B cell (primary cell): ENCODE measurements around the gene MRO. TPM values are rescaled to one million over a fixed set of nuclear protein-coding genes. Genes with fewer than 3 reads are reported as not detected.

Experiments
- ATAC-seq: fragments of 200-7000 bp; cut with Tn5 transposase; one replicate; pipeline ENCODE4 v1.10.0; 2021; ENCODE audit warnings: low read depth, mild to moderate bottlenecking, moderate number of reproducible peaks, moderate library complexity
- CTCF ChIA-PET: fragments of 350-600 bp; sonication (Branson Sonifier 250); formaldehyde crosslinking; loops from one replicate; lab custom pipeline; 2021; ENCODE audit warnings: antibody characterized with exemption, inconsistent platforms; lab: Charles Lee
- POLR2A ChIA-PET: fragments of 350-600 bp; sonication (Branson Sonifier 250); formaldehyde crosslinking; loops from one replicate; lab custom pipeline; 2021; ENCODE audit warnings: antibody characterized with exemption; lab: Charles Lee
- DNase-seq: peaks from one replicate; pipeline ENCODE4 v3.0.0; 2013
- H2AFZ ChIP-seq: 2 replicates; pipeline ENCODE4 v1.6.1; 2012; ENCODE audit warnings: mild to moderate bottlenecking, low read depth, low read length; ENCODE audit not compliant: insufficient read depth, poor library complexity, severe bottlenecking
- H3K27ac ChIP-seq, 2 donors: 1 replicate in 1 of 2; 2 replicates in 1 of 2; pipeline ENCODE4 v1.5.1; 2012 to 2013; ENCODE audit warnings: low read length in 2 of 2, mild to moderate bottlenecking in 2 of 2, moderate library complexity in 1 of 2
- H3K27me3 ChIP-seq, 4 experiments: fragments of 200-600 bp in 1 of 4; sonication (generic) in 1 of 4; replicated peaks in 1 of 4; 1 replicate in 2 of 4; 2 replicates in 2 of 4; pipeline versions ENCODE4 v1.6.1 to v1.7.0; 2013 to 2016; ENCODE audit warnings: low read length in 3 of 4, mild to moderate bottlenecking in 2 of 4, mixed read lengths in 1 of 4, moderate library complexity in 1 of 4; ENCODE audit not compliant: insufficient read depth in 4 of 4, control insufficient read depth in 3 of 4; ENCODE audit errors: control extremely low read depth in 1 of 4
- H3K36me3 ChIP-seq, 2 experiments: replicated peaks in 1 of 2; 1 replicate in 1 of 2; 2 replicates in 1 of 2; pipeline versions ENCODE4 v1.6.1 to v1.7.1; 2013; ENCODE audit warnings: low read length in 1 of 2; ENCODE audit not compliant: insufficient read depth in 2 of 2, control insufficient read depth in 1 of 2; ENCODE audit errors: control extremely low read depth in 1 of 2, extremely low read depth in 1 of 2
- H3K4me1 ChIP-seq, 2 donors: fragments of 200-600 bp in 1 of 2; sonication (generic) in 1 of 2; 1 replicate in 1 of 2; 2 replicates in 1 of 2; pipeline versions ENCODE4 v1.5.1 to v1.6.1; 2013 to 2017; ENCODE audit warnings: low read length in 2 of 2; ENCODE audit not compliant: control insufficient read depth in 2 of 2, insufficient read depth in 2 of 2
- H3K4me2 ChIP-seq: replicated peaks from 2 replicates; pipeline ENCODE3; 2012; ENCODE audit warnings: mild to moderate bottlenecking, low read depth, low read length; ENCODE audit not compliant: poor library complexity, severe bottlenecking
- H3K4me3 ChIP-seq, 5 experiments: fragments of 200-600 bp in 1 of 5; sonication (generic) in 1 of 5; 1 replicate in 3 of 5; 2 replicates in 2 of 5; pipeline versions ENCODE4 v1.5.1 to v1.7.0; 2011 to 2016; ENCODE audit warnings: low read length in 4 of 5, mild to moderate bottlenecking in 4 of 5, low read depth in 2 of 5, control low read depth in 1 of 5, moderate library complexity in 1 of 5; ENCODE audit not compliant: insufficient read depth in 1 of 5; ENCODE audit errors: control extremely low read depth in 1 of 5, extremely low read depth in 1 of 5
- H3K79me2 ChIP-seq: fragments of 200-600 bp; sonication (generic); one replicate; pipeline ENCODE4 v1.6.0; 2016; ENCODE audit warnings: low read length; ENCODE audit not compliant: control insufficient read depth, insufficient read depth
- H3K9ac ChIP-seq: fragments of 200-600 bp; sonication (generic); 2 replicates; pipeline ENCODE4 v1.6.1; 2017; ENCODE audit warnings: mild to moderate bottlenecking, low read length, moderate library complexity
- H3K9me3 ChIP-seq, 3 donors: one replicate each; pipeline versions ENCODE4 v1.6.1 to v1.7.1; 2013; ENCODE audit warnings: low read length in 2 of 3; ENCODE audit not compliant: control insufficient read depth in 2 of 3, insufficient read depth in 1 of 3; ENCODE audit errors: control extremely low read depth in 1 of 3
- H4K20me1 ChIP-seq: 2 replicates; pipeline ENCODE4 v1.6.0; 2012; ENCODE audit warnings: mild to moderate bottlenecking, low read length; ENCODE audit not compliant: insufficient read depth, control insufficient read depth, poor library complexity, severe bottlenecking
- H3K27ac Mint-ChIP-seq: one replicate; pipeline ENCODE4 v1.8.0; 2021; ENCODE audit warnings: mixed read lengths
- H3K27me3 Mint-ChIP-seq: one replicate; pipeline ENCODE4 v1.8.0; 2021; ENCODE audit warnings: mixed read lengths
- H3K4me1 Mint-ChIP-seq: one replicate; pipeline ENCODE4 v1.8.0; 2021; ENCODE audit warnings: mixed read lengths
- H3K4me3 Mint-ChIP-seq: one replicate; pipeline ENCODE4 v1.8.0; 2021; ENCODE audit warnings: mixed read lengths
- H3K9me3 Mint-ChIP-seq: one replicate; pipeline ENCODE4 v1.8.0; 2022; ENCODE audit warnings: mixed read lengths; ENCODE audit not compliant: insufficient read depth
- EZH2 ChIP-seq: IDR thresholded peaks from 2 replicates; pipeline ENCODE4 v1.6.1; 2012; ENCODE audit warnings: borderline replicate concordance, low read depth, mild to moderate bottlenecking, moderate library complexity, low read length; ENCODE audit not compliant: insufficient read depth, poor library complexity, severe bottlenecking
- WGBS: methylation state at CpG from one replicate; pipeline ENCODE4 v1.1.5; 2013; ENCODE audit warnings: missing lambda C conversion rate; ENCODE audit not compliant: insufficient coverage; 5-methylcytosine and 5-hydroxymethylcytosine counted together
- intact Hi-C: fragments of 100-400 bp; cut with micrococcal nuclease; formaldehyde crosslinking; loops from one replicate; pipeline ENCODE4 v1.10.0; 2022
- polyA minus RNA-seq: library from RNA; depleted of rRNA, polyadenylated mRNA; stranded (reverse); fragments of >200 nt; gene quantifications from 2 replicates; pipeline ENCODE4 v1.2.3, GENCODE V29; 2012
- polyA plus RNA-seq: library from polyadenylated mRNA; depleted of rRNA; stranded (reverse); fragments of >200 nt; gene quantifications from 2 replicates; pipeline ENCODE4 v1.2.3, GENCODE V29; 2012
- total RNA-seq, 2 donors: library from RNA; stranded (reverse); fragments of 120-200 nt in 1 of 2; gene quantifications; 1 replicate in 1 of 2; 2 replicates in 1 of 2; pipeline versions ENCODE4 v1.2.3 to v1.2.4, GENCODE V29; 2013 to 2022
- TF ChIP-seq, protein P1 (sequence below): fragments of 200-600 bp; IDR thresholded peaks from one replicate; pipeline ENCODE4 v1.8.0; 2022; ENCODE audit warnings: antibody characterized with exemption, mild to moderate bottlenecking

The MRO gene
- total RNA-seq (not detected in 2 replicates), polyA plus RNA-seq (not detected in 2 replicates), polyA minus RNA-seq (not detected in 2 replicates)
- total RNA-seq (2013): 0.02 TPM

DNA sequence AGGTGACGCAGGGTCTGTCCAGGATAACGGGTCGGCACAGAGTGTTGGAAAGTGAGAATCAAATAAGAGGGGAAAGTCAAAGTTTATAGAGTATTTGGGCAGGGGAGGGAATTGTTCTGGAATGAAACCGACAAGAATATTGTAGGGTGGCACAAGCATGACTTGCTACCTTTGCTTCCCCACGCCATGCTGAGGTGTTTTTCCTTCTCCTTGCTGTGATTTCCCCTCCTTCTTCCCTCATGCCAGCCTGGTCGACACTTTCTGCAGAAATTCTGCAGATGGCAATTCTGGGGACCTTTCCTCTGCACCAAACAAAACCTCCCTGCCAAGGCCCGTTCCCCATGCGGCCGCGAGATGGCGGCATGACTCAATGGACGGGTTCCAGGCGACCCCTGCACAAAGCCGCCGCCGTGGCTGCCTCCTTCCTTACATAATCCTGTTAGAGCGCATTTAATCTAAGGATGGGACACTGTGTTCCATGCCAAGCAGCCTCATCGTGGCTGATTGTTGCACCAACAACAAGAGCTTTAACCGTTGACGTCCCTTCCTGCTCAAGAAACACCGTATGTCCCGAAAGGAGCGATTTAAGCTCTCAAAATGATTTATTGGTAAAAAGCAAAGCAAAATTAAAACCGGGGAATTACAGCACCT is at the start of gene MRO:
MRO (minus strand) TSS at position 289 of the 651 bp plus-strand sequence. CDS start 10,616 bp downstream, outside the sequence.
- Histone ChIP-seq H3K36me3 (no peaks in the 10 kb centered on the region), H2AFZ (peak within 1 kb of the TSS; percentile 85), H3K79me2 (no peaks in the 10 kb centered on the region), H3K4me2 (peak within 1 kb of the TSS; percentile 79), H3K27ac (no peak within 1 kb of the TSS), H3K9ac (peak within 1 kb of the TSS; percentile 58), H3K9me3 (no peaks in the 10 kb centered on the region), H3K27me3 (no peaks in the 10 kb centered on the region), H4K20me1 (no peaks in the 10 kb centered on the region), H3K4me1 (peaks cover 44 to 47% of the 10 kb centered on the region in 2 donors), H3K4me3 (peak within 1 kb of the TSS; percentile 20 to 60 (median 53))
- ChIA-PET CTCF (interaction anchor here (0.6 to 11.5 kb wide), 28 partner anchors 9 to 290 kb away, joined by 3 to 148 read pairs (median 5); partner anchors contain the start of gene ME2), POLR2A (interaction anchor here (1.3 kb wide), 1 partner anchor 59 kb away, joined by 4 read pairs; the partner anchor contains the start of gene ME2)
- H3K27ac Mint-ChIP-seq: no peak within 1 kb of the TSS
- peaks cover 22% of the 10 kb centered on the region for H3K4me1 Mint-ChIP-seq
- H3K4me3 Mint-ChIP-seq: peak within 1 kb of the TSS; percentile 17
- intact Hi-C loops: loop anchor here (1.0 to 5.0 kb wide), 6 partner anchors 46 to 332 kb away; partner anchors contain the start of genes ELAC1, ME2 and SMAD4
- WGBS: 2% methylated on average over 18 of the region's 24 CpGs
- TF ChIP-seq EZH2: no peak
- TF ChIP-seq, protein P1, sequence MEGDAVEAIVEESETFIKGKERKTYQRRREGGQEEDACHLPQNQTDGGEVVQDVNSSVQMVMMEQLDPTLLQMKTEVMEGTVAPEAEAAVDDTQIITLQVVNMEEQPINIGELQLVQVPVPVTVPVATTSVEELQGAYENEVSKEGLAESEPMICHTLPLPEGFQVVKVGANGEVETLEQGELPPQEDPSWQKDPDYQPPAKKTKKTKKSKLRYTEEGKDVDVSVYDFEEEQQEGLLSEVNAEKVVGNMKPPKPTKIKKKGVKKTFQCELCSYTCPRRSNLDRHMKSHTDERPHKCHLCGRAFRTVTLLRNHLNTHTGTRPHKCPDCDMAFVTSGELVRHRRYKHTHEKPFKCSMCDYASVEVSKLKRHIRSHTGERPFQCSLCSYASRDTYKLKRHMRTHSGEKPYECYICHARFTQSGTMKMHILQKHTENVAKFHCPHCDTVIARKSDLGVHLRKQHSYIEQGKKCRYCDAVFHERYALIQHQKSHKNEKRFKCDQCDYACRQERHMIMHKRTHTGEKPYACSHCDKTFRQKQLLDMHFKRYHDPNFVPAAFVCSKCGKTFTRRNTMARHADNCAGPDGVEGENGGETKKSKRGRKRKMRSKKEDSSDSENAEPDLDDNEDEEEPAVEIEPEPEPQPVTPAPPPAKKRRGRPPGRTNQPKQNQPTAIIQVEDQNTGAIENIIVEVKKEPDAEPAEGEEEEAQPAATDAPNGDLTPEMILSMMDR: peak; percentile 97
- no peaks in the 10 kb centered on the region for H3K27me3 Mint-ChIP-seq
- DNase-seq (peak; percentile 84), ATAC-seq (peak; percentile 83)
- no peaks in the 10 kb centered on the region for H3K9me3 Mint-ChIP-seq

DNA sequence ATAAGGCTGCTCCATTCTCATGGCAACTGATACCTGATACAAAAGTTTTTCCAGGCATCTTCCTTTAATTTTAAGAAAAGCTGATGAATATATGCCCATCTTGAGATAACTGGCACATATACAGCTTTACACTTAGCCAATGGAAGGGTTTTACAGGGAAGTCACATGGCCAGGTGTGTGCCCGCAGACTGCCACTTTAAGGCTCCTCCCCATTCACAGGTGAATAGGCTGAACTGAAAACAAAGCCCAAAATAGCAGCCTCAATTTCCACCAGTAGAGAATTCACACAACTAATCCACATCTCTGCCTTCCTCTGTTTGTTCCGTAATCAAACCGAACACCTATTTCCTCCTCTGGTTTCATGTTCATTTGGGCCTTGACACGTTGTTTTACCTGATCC is 49.3 kb upstream of the MRO start:
- no peak for TF ChIP-seq EZH2
- ATAC-seq: no peak
- Histone ChIP-seq H3K36me3 (no peaks in the 10 kb centered on the region), H3K27ac (no peak overlapping the region), H4K20me1 (no peaks in the 10 kb centered on the region), H2AFZ (no peak overlapping the region), H3K9ac (no peak overlapping the region), H3K27me3 (no peaks in the 10 kb centered on the region), H3K9me3 (no peaks in the 10 kb centered on the region), H3K4me1 (no peaks in the 10 kb centered on the region), H3K79me2 (no peaks in the 10 kb centered on the region), H3K4me2 (no peak overlapping the region), H3K4me3 (no peak overlapping the region)
- ChIA-PET POLR2A (no interaction called here), CTCF (interaction anchor here (2.8 kb wide), 1 partner anchor 49 kb away, joined by 8 read pairs; no protein-coding TSS in a partner anchor)
- no peak for DNase-seq
- Mint-ChIP-seq H3K27ac (no peak overlapping the region), H3K9me3 (no peaks in the 10 kb centered on the region), H3K4me3 (no peak overlapping the region), H3K27me3 (peaks cover 3% of the 10 kb centered on the region), H3K4me1 (no peaks in the 10 kb centered on the region)
- intact Hi-C loops: no loop called here
- 98% methylated on average over 4 of the region's 4 CpGs for WGBS
